NCI-H748 treated with DMSO at 0.1 percent for 48 hours (cell line): ENCODE measurements around the gene MIPEP.
A peak's percentile ranks its signal among the peaks of the same experiment; 100 is the strongest.
"Not testable (repeated sequence)": the region's sequence is repeated elsewhere in the genome, so short reads cannot be mapped to it uniquely, and the experiment has no call there.

Source experiments
- DNase-seq: peaks from one replicate; lab custom pipeline; 2025; lab: John Stamatoyannopoulos, UW

Gene MIPEP

GRCh38 chr13:23888658-23889614, at the start of gene MIPEP:
MIPEP (minus strand) TSS chr13:23889400; CDS start chr13:23889320, 80 bp downstream.
- DNase-seq = peak; percentile 99

- DNase-seq = no peak
Observed at GRCh38 chr13:23934520-23934919, 45.3 kb upstream of the MIPEP start.

- DNase-seq = no peak
Observed at GRCh38 chr13:23928985-23929384, 39.8 kb upstream of the MIPEP start.

GRCh38 chr13:23923031-23923430, 33.8 kb upstream of the MIPEP start:
- no peak for DNase-seq

- no peak for DNase-seq
Observed at GRCh38 chr13:23922005-23922932, 33.1 kb upstream of the MIPEP start.

- peak; percentile 92 for DNase-seq
Observed at GRCh38 chr13:23921451-23921888, 32.3 kb upstream of the MIPEP start.

GRCh38 chr13:23919006-23919405, 29.8 kb upstream of the MIPEP start:
- DNase-seq = no peak

- no peak for DNase-seq
Observed at GRCh38 chr13:23918208-23918607, 29.0 kb upstream of the MIPEP start.

- DNase-seq = peak; percentile 62
Observed at GRCh38 chr13:23915308-23915707, 26.1 kb upstream of the MIPEP start.

- DNase-seq = no peak
Observed at GRCh38 chr13:23912469-23912868, 23.3 kb upstream of the MIPEP start.

- DNase-seq = no peak
Observed at GRCh38 chr13:23909606-23910005, 20.4 kb upstream of the MIPEP start.

GRCh38 chr13:23905766-23906165, 16.6 kb upstream of the MIPEP start:
- no peak for DNase-seq

GRCh38 chr13:23903906-23904280, 14.7 kb upstream of the MIPEP start:
- DNase-seq = no peak

GRCh38 chr13:23902975-23903905, 14.0 kb upstream of the MIPEP start:
- no peak for DNase-seq

GRCh38 chr13:23901365-23901764, 12.2 kb upstream of the MIPEP start:
- no peak for DNase-seq

GRCh38 chr13:23899555-23899954, 10.4 kb upstream of the MIPEP start:
- DNase-seq = peak; percentile 45

- no peak for DNase-seq
Observed at GRCh38 chr13:23898101-23898500, 8.9 kb upstream of the MIPEP start.

- not testable (repeated sequence) for DNase-seq
Observed at GRCh38 chr13:23897452-23897919, 8.3 kb upstream of the MIPEP start, which contains the start of gene C1QTNF9B. C1QTNF9B (minus strand) TSS chr13:23897502.

- not testable (repeated sequence) for DNase-seq
Observed at GRCh38 chr13:23894746-23895145, 5.5 kb upstream of the MIPEP start.

- DNase-seq = not testable (repeated sequence)
Observed at GRCh38 chr13:23893791-23894190, 4.6 kb upstream of the MIPEP start.
